ENCODE measurements around the gene CSMD2. TPM values are rescaled to one million over a fixed set of nuclear protein-coding genes. Genes with fewer than 3 reads are reported as not detected.

Gene CSMD2
- polyA plus RNA-seq, 1 of the 3 experiments (the other 2 are of a cell fraction) = not detected

- TF ChIP-seq REST (IDR thresholded peaks at IDR 0.05; ENCODE audit: low read depth, low read length) = no peak
- no peak for TF ChIP-seq GABPA (IDR thresholded peaks at IDR 0.05; ENCODE audit: low read depth)
- no peak for TF ChIP-seq GATA2 (CRISPR knock-in tag; IDR thresholded peaks at IDR 0.05)
- no peak for TF ChIP-seq TEAD4 (IDR thresholded peaks at IDR 0.05; ENCODE audit: borderline replicate concordance, insufficient read depth)
- TF ChIP-seq USF1 (IDR thresholded peaks at IDR 0.05; ENCODE audit: borderline replicate concordance, low read depth) = no peak
- no peak for TF ChIP-seq EZH2phosphoT487 (IDR thresholded peaks at IDR 0.05; ENCODE audit: borderline replicate concordance, low read depth)
Measured at GRCh38 chr1:33849211-33849610, 315.8 kb downstream of the CSMD2 start (continued).

GRCh38 chr1:33848205-33848937, 316.7 kb downstream of the CSMD2 start:
- no peak for DNase-seq
- ChIA-PET POLR2A (no interaction called here), CTCF (no interaction called here)
- Histone ChIP-seq H3K27ac (ENCODE audit: low read depth in 2 of 2, low read length in 1 of 2) (no peak overlapping the region), H3K36me3 (replicated peaks in 1 of 2; ENCODE audit: control insufficient read depth in 1 of 2, insufficient read depth in 2 of 2, low read length in 1 of 2) (no peaks in the 10 kb centered on the region), H3K79me2 (ENCODE audit: insufficient read depth) (no peaks in the 10 kb centered on the region), H3K9ac (no peak overlapping the region), H3K4me2 (no peak overlapping the region), H3K9me3 (no peaks in the 10 kb centered on the region), H3K4me1 (ENCODE audit: control insufficient read depth in 1 of 2, insufficient read depth in 2 of 2, low read depth in 1 of 2, low read length in 1 of 2) (peaks cover 0 to 17% of the 10 kb centered on the region in 2 experiments; a peak in 2 of 4 replicates), H4K20me1 (ENCODE audit: insufficient read depth) (no peaks in the 10 kb centered on the region), H3K27me3 (ENCODE audit: insufficient read depth) (no peaks in the 10 kb centered on the region), H3F3A (replicated peaks; ENCODE audit: insufficient read depth) (no peaks in the 10 kb centered on the region), H3K4me3 (ENCODE audit: low read depth in 2 of 2, low read length in 1 of 2) (no peak overlapping the region), H3K9me2 (no peaks in the 10 kb centered on the region), H2AFZ (ENCODE audit: low read depth) (no peak overlapping the region)
- WGBS (ENCODE audit: low lambda C conversion rate) = 28% methylated on average over 4 of the region's 4 CpGs
- TF ChIP-seq TAF1 (IDR thresholded peaks at IDR 0.05; ENCODE audit: borderline replicate concordance, low read depth, low read length) = no peak
- TF ChIP-seq EP300 (IDR thresholded peaks at IDR 0.05; ENCODE audit: borderline replicate concordance in 1 of 2, low read depth in 1 of 2, low read length in 1 of 2) = no peak
- no peak for TF ChIP-seq CTCF (IDR thresholded peaks at IDR 0.05)
- TF ChIP-seq RCOR1 (IDR thresholded peaks at IDR 0.05; ENCODE audit: low read length) = no peak
- no peak for TF ChIP-seq MXI1 (IDR thresholded peaks at IDR 0.05; ENCODE audit: low read depth, low read length)
- no peak for TF ChIP-seq USF2 (IDR thresholded peaks at IDR 0.05; ENCODE audit: borderline replicate concordance, low read depth, low read length)
- TF ChIP-seq YY1 (IDR thresholded peaks at IDR 0.05; ENCODE audit: low read depth) = no peak
- TF ChIP-seq USF1 (IDR thresholded peaks at IDR 0.05; ENCODE audit: borderline replicate concordance, low read depth) = no peak
- TF ChIP-seq SMC3 (IDR thresholded peaks at IDR 0.05; ENCODE audit: low read depth, low read length) = no peak
- no peak for TF ChIP-seq ELF1 (IDR thresholded peaks at IDR 0.05)
- no peak for TF ChIP-seq MAX (IDR thresholded peaks at IDR 0.05; ENCODE audit: low read depth)
- no peak for TF ChIP-seq PBX3 (IDR thresholded peaks at IDR 0.05)
- TF ChIP-seq SIN3A (IDR thresholded peaks at IDR 0.05; ENCODE audit: borderline replicate concordance, low read depth, low read length) = no peak
- TF ChIP-seq GABPA (IDR thresholded peaks at IDR 0.05; ENCODE audit: low read depth) = no peak
- TF ChIP-seq TEAD4 (IDR thresholded peaks at IDR 0.05; ENCODE audit: borderline replicate concordance, insufficient read depth) = no peak
- no peak for TF ChIP-seq RXRA (IDR thresholded peaks at IDR 0.05; ENCODE audit: borderline replicate concordance, low read depth)
